HG03196 (cell line): ENCODE results near the gene KCNK6.
"Not testable (repeated sequence)": the region's sequence is repeated elsewhere in the genome, so short reads cannot be mapped to it uniquely, and the experiment has no call there.

Source experiments
- ATAC-seq: cut with Tn5 transposase; IDR thresholded peaks from one replicate; pipeline ENCODE4 v1.9.1; 2021; ENCODE audit not compliant: unreplicated experiment

KCNK6 gene

DNA sequence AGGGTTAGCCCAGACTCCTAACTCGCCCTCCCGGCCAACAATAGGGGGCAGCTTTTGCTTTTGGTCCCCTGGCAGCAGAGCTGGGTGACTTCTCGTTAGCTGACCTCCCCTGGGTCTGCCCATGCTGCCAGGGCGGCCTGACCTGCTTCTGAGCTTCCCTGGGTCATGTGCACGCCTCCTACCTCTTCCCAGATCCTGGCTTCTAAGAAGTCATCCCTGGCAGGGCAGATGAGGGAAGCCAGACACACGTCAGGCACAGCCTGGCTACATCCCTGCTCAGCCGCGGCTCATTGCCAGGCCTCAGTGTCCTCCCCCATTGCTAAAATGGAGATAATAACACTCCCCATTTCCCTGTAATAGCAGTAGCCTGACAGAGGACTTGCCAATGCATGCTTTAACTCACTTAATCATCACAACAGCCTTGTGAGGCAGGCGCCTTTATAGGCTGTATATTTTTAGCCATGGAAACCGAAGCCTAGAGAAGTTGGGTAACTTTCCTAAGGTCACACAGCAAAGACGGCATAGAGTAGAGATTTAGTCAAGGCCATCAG lies 2.1 kb downstream of the KCNK6 start:
- ATAC-seq: no peak

- ATAC-seq: no peak
Measured at GRCh38 chr19:38323291-38323690, 3.6 kb downstream of the KCNK6 start.

DNA sequence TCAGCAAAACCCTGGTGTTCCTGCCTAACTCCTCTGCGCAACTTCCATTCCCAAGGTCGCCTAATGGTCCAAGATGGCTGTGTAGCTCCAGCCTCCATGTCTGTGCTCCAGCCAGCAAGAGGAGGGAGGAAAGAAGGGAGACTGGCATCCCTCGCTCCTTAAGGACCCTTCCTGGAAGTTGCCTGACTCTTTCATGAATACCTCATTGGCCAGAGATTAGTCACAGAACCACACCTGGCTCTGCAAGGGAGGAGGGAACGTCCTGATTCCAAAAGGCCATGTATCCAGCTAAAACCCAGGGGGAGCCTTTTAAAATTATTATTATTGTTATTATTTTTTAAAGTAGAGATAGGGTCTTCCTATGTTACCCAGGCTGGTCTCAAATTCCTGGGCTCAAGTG lies 4.8 kb downstream of the KCNK6 start:
- ATAC-seq: no peak

DNA sequence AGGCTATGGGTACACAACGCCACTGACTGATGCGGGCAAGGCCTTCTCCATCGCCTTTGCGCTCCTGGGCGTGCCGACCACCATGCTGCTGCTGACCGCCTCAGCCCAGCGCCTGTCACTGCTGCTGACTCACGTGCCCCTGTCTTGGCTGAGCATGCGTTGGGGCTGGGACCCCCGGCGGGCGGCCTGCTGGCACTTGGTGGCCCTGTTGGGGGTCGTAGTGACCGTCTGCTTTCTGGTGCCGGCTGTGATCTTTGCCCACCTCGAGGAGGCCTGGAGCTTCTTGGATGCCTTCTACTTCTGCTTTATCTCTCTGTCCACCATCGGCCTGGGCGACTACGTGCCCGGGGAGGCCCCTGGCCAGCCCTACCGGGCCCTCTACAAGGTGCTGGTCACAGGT lies 6.9 kb downstream of the KCNK6 start:
- no peak for ATAC-seq

DNA sequence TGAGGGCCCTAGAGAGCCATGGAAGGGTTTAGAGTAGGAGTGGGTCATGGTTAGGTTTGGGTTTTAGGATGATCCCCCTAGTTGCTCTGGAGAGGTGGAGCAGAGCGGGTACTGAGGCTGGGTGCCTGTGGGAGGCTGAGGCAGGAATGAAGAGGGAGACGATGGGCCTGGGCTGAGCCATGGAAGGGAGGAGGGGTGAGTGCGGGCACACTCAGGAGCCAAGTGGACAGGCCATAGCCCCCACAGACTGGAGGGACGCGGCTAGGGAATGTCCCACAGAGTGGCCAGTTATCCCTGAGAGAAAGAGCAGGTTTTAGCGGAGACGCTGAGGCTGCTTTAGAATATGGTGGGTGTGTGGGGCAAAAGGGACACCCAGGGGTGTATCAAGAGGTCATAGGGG lies 10.0 kb downstream of the KCNK6 start:
- ATAC-seq: no peak

DNA sequence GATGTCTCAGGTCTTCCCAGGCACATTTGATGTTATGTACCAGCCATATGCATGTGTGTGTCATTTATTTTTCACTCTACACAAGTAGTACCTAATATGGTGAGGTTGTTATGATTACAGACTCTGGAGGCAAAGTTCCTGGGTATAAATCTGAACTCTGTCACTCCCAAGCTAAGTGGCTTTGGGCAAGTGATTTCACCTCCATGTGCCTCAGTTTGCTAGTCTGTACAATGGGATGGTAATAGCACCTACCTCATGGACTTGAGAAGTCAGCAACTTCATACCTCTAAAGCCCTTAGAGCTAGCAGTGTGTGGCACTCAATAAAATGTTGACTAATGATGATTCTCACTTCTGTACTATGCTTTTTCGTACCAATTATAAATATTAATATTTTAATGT lies 12.1 kb downstream of the KCNK6 start:
- no peak for ATAC-seq

- ATAC-seq: no peak
Measured at GRCh38 chr19:38333245-38333644, 13.6 kb downstream of the KCNK6 start.

DNA sequence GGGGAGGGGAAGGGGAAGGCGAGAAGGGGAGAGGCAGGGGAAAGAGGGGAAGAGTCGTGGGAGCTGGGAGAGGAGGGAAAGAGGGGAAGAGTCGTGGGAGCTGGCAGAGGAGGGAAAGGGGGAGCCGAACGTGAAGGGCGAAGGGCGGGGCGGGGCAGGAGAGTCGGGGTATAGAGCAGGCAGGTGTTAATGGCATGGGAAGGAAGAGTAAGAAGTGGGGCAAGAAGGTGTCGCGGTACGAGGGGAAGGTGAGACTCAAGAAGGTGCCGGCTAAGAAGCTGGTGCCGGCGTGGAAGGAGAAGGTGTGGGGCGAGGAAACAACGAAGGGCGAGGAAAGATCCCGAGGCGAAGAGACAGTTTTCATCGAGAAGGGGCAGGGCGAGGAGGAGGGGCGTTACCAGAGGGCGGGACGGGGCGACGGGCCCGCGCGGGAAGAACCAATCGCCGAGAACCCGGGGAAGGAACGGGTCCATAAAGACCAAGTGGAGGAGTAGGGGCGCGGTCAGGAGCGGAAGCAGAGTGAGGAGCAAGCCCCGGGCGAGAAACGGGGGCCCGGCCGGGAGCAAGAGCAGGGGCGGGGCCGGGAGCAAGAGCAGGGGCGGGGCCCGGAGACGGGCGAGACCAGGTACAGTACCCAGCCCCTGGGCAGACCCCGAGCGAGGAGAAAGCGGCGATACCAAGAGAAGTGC lies 16.4 kb downstream of the KCNK6 start:
- peak; percentile 59 for ATAC-seq

DNA sequence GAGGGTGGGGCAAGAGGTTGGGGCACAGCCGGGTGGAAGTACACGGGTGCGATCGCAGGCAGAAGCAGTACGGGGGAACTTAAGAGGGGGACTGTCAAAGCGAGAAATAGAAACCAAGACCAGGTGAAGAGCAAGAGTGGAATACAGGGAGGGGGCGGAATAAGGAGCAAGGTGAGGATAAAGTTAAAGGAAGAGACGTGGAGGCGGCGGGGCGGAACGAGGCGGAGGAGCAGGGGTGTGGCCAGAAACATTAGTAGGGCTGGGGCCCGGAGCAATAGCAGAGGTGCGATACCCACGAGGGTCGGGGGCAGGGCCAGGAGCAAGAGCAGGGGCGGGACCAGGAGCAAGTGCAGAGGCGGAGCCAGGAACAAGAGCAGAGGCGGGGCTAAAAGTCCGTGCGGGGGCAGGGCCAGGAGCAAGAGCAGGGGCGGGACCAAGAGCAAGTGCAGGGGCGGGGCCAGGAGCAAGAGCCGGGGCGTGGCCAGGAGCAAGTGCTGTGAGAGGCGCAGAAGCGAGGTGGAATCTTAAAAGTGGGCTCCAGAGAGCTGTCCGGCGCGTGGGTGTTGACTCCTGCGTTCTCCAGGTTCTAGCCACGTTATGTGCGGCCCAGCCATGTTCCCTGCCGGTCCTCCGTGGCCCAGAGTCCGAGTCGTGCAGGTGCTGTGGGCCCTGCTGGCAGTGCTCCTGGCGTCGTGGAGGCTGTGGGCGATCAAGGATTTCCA lies 17.2 kb downstream of the KCNK6 start:
- peak; percentile 56 for ATAC-seq

DNA sequence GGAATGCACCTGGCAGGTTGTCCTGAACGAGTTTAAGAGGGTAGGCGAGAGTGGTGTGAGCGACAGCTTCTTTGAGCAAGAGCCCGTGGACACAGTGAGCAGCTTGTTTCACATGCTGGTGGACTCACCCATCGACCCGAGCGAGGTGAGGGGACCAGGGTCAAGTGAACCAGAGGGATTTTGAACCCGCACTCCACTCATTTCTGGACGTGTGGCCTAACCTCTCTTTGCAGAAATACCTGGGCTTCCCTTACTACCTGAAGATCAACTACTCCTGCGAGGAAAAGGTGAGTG lies 17.7 kb downstream of the KCNK6 start:
- ATAC-seq: no peak

- ATAC-seq: not testable (repeated sequence)
Measured at GRCh38 chr19:38339011-38339410, 19.4 kb downstream of the KCNK6 start.

- no peak for ATAC-seq
Measured at GRCh38 chr19:38340927-38341326, 21.3 kb downstream of the KCNK6 start.

DNA sequence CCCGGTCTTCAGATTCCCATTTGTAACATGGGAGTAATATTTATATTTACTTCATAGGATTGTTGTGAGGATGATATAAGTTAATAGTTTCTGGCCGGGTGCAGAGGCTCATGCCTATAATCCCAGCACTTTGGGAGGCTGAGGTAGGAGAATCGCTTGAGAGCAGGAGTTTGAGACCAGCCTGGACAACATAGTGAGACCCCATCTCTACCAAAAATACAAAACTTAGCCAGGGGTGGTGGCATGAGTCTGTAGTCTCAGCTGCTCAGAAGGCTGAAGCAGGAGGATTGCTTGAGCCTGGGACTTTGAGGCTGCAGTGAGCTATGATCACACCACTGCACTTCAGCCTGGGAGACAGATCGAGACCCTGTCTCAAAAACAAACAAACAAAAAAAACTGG lies 27.2 kb downstream of the KCNK6 start:
- no peak for ATAC-seq

GRCh38 chr19:38350883-38351282 lies 31.2 kb downstream of the KCNK6 start:
- ATAC-seq: no peak

GRCh38 chr19:38351865-38352395 lies 32.3 kb downstream of the KCNK6 start:
- no peak for ATAC-seq

DNA sequence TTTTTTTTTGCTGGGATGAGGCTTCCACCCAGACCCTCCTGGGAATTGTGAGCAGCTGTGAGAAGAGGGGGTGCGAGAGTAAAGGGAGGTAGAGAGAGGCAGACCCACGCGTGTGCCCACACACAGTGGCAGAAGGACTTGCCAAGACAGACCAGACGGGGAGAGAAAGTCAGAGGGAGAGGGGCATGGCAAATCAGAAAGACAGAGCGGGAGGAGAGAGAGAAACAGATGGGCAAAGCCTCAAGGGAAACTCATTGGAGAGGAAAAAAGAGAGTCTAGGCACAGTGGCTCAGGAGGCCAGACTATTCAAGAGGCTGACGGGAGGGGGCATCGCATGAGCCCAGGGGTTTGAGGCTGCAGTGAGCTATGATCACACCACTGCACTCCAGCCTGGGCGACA lies 33.0 kb downstream of the KCNK6 start:
- ATAC-seq: no peak

DNA sequence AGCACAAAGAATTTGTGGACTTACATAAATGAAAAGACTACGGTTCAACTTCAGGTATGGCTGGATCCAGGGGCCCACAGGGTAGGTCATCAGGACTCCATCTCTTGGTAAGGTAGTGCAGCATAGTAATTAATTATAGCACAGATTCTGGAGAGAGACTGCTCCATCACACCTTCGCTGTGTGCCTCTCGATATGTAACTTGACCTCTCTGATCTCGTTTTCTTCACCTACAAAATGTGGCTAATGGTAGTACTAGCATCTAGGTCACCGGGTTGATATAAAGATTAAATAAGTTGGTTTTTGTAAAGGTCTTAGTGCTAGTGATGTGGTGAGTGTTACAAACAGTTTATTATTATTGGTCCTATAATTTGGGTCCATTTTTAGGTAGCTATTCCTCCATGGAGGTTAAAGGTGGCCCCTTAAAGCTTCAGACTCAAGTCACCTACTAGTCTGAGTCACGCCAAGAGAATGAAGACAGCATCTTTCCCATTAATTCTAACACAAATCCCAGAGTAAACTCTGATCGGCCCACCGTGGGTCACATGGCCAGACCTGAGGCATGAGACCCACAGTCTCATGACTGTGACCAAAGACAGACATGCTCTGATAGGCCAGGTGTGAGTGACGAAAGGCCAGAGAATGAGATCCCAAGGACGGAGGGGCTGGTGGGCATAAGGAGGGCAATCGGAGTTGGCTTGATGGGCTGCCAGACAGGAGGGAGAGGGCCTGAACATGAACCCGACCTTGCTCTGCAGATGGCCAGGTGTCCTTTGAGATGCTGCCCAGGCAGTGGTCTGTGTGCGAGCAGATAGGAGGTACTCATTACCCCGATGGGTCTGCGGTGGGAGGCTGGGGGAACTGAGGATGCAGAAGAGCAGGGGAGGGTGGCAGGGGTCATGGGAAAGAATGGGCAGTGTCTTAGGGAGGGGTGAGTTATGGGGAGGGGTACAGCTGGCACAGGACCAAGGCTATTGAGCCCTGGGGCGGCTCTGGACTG lies 36.4 kb downstream of the KCNK6 start:
- no peak for ATAC-seq

DNA sequence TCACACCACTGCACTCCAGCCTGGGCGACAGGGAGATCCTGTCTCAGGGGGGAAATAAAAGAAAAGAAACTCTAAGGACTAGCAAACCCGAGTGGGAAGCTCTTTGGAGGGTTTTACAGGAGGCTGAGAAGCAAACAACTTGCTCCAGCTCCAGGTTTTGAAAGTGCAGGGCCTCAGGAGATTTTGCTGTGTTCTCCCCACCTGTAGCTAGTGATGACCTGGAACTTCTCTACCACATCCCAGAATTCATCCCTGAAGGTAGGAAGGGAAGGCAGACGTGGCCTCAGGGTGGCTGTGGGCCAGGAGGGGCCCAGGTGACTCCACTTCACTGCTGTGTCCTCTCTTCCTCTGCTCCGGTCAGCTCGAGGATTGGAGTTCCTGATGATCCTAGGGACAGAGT lies 38.4 kb downstream of the KCNK6 start:
- ATAC-seq: no peak

- ATAC-seq: no peak
Measured at GRCh38 chr19:38359242-38360021, 39.8 kb downstream of the KCNK6 start.

GRCh38 chr19:38360351-38360750 lies 40.7 kb downstream of the KCNK6 start:
- ATAC-seq: no peak
